Epidermal melanocyte (primary cell): ENCODE results near the gene CS.

Experiments
- DNase-seq: peaks from one replicate; pipeline ENCODE4 v3.0.0; 2011; ENCODE audit warnings: low spot score; ENCODE audit not compliant: insufficient read length

CS gene

DNA sequence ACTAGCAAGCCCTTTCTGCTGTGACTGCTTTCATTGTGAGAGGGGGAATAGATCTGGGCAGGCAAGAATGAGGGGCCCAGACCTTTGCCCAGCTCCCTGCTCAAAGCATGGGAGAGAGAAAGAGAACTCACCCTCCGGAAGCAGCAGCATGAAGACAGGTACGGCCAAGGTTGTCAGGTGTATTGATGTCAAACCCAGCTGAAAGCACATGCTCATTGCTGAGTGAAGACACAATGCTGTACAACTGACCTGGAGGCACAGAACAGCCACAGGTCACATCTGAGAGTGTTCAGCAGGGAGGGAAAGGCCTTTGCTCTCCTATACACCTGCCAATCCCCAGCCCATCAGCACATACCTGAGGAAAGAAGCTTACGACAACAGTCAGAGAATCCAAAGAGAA is 47.5 kb downstream of the CS start:
- DNase-seq, result no peak

- DNase-seq, result no peak
These were observed 51.4 kb downstream of the CS start for GRCh38 chr12:56248711-56249110.

- DNase-seq, result no peak
These were observed 52.2 kb downstream of the CS start for GRCh38 chr12:56247923-56248322.

DNA sequence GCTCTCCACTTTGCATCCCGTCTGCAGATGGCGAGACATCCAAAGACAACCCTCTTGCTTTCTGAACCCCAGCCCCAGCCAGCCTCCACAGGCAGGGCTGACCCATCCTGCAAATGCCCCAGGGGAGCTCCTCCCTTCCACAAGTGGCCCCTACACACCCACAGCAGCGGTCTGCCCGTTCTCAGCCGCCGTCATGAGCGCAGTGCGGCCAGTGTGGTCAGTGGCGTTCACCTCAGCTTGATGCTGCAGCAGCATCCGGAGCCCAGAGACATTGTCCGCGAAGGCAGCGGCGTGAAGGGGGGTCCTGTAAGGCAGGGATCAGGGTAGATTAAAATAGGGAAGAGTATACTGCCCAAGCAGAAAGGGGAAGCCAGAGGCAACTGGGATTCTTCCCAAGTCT is 55.6 kb downstream of the CS start:
- DNase-seq, result no peak

DNA sequence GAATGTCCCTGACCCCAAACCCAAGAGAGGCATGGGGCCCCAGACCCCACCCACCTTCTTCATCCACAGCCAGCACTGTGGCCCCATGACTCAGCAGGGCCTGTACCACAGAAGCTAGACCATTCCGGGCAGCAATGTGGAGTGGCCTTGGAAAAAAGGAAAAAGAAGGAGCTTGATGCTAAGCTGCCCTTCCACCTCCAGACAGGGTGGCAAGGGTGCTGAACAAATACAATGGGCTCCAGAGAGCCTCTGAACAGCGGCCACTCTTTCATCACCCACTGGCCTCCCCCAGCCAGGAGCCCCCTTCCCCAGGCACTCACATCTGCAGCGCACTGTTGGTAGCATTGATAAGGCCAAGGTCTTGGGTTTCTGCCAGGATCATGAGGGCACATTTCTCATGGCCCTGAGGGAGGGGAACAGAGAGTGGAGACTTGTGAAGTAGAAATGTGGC is 56.4 kb downstream of the CS start:
- peak; percentile 81 for DNase-seq

DNA sequence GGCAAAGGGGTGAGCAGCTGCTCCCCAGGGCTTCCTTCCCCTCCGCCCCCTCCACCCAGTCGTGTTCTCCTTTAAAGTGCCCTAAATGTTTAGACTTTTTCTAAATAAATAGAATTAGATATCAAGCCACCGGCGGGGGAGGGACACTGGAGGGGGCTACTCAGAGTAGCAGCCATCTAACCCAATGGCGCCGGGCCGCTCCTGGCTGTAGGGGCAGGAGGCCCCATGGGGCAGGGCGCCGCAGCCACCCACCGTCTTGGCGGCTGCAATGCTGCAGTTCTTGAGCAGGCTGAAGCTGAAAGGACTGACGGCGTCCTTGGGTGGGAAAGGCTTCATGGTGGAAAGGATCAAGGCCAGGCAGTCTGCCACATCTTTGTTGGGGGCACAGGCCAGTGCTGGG is 57.1 kb downstream of the CS start:
- no peak for DNase-seq

DNA sequence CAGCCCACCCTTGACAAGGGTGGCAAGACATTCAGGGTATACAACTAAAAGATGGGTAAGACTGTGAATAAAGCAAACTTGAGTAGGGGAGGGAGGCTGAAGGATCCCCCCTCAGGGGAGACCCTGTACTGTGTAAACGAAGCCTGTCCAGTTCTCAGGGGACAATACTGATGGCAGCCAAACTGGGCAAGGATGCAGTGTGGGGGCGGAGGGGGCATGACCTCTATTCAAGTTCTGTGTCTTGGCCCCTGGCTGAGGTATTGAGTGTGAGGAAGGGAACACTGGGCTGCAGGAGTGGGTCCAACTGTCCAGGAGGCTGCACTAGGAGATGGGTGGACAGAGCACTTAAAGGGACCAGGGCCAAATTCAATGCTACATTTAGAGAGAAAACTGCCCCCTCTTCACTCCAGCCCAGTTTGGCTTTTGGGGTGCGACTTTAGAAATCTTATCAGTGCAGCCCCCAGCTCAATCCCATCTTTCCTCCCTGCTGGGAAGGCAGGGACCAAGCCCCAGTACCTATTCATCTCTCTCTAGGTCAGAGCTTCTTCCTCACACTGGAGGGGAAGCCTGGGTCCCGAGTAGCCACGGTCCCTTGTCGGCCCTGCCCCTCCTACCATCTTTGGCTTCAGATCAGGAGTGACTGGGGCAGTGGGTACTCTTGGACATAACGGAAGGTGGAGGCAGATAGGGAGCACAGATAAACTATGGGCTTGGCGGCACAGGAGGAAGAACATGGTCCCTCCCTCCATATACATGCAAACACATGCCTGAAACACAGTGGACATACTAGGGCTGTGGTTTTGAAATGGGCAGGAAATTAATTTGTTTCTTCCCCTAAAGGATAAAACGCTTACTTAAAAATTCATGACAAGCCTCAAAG is 58.5 kb downstream of the CS start:
- peak; percentile 15 for DNase-seq

DNA sequence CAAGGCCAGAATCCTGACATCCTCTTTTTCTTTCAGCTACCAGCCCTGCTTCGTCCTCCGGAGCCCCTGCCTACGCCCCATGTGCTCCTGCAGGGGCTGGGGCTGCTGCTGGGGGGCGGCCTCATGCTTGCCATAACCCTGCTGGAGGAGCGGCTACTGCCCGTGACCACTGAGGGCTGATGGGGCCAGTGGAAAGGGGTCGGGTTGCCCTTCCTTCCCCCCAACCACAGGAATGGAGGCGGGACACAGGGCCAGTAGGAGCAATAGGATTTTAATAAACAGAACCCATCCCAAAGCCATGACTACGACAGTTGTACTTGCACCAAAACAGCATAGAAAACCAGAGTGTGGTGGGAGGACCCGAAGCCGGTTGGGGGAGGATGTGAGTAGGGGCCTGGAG is 62.6 kb downstream of the CS start:
- no peak for DNase-seq

DNA sequence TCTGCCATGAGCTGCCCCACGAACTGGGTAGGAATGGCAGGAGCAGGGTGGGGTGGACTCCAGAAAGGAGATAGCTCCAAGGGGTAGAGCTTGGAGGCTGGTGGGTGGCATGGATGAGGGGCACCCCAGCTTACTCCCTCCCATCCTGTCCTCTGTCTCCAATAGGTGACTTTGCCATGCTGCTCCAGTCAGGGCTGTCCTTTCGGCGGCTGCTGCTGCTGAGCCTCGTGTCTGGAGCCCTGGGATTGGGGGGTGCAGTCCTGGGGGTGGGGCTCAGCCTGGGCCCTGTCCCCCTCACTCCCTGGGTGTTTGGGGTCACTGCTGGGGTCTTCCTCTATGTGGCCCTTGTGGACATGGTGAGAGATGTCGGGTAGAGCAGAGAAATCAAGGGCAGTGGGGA is 63.1 kb downstream of the CS start:
- DNase-seq, result no peak

DNA sequence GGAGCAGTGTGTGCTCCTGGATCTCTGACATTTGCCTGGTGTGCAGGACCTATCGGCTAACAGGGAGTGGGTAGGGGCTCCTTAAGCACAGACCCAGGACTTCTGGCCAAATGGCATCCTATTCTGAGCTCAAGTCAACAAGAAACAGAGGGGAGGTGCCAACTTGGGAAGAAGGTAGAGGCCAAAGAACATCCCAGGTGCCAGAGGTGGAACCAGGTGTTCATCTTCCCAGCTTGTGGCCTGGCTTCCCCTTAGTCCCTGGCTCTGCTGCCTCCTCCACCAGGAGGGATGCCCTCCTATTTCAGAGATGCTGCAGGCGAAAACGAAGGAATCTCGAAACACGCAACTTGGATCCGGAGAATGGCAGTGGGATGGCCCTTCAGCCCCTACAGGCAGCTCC is 64.0 kb downstream of the CS start:
- no peak for DNase-seq

DNA sequence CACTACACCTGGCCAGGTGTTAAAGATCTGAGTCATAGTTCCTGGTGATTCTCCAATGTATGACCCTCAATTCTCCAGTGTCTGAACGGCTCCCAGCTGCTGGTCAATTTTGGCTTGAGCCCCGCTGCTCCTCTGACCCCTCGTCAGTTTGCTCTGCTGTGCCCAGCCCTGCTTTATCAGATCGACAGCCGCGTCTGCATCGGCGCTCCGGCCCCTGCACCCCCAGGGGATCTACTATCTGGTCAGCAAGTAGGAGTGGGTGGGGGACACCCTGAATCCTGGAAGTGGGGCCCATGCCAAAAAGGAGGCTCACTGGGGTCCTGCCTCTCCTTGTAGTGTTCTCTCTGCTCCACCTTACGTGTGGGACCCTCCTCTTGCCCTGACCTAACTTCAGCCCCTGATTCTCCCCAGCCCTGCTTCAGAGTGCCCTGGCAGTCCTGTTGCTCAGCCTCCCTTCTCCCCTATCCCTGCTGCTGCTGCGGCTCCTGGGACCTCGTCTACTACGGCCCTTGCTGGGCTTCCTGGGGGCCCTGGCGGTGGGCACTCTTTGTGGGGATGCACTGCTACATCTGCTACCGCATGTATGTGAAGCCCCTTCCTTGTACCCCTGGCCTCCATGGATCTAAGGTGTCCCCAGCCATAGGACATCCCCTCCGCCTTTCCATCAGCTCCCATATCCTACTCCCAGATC is 65.2 kb downstream of the CS start:
- DNase-seq, result no peak

GRCh38 chr12:56231184-56231582 is 68.9 kb downstream of the CS start:
- no peak for DNase-seq

DNA sequence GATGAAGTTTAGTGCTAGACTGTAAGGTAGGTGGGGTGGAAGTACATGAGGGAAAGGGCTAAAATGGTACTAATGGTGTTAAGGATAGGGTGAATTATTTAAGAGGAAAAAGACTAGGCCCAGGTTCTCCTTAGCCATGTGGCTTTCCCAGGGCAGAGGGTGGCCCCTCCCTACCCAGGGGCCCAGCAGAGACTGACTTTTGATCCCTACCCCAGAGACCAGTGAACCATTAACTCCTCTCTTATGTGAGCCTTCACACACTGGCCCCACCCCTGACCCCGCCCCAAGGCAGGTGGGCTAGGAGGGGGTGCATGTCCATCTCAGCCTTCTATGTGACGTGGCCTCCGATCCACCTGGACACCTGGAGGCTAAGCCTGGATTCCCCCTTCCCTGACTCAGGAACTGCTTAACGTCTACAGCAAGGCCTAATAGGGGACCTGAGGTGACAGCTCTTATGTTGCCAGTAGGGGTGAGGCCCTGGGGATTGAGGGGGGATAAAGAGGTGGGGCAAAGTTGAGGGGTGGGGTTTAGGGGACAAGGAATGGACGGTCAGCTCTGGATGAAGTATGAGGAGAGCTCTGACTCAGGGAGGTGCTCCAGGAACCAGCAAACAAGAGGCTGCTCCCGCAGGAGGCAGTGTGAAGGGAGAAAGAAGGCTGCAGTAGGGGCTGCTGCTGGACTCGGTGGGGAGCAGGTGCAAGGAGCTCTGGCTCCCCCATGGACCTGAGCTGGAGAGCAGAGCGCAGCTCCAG is 69.5 kb downstream of the CS start:
- DNase-seq, result no peak

GRCh38 chr12:56229916-56230431 is 70.2 kb downstream of the CS start, which contains the start of gene SLC39A5:
Gene SLC39A5, plus strand, starts transcription at chr12:56230051. Its CDS starts 1,224 bp downstream, at chr12:56231275.
- no peak for DNase-seq

GRCh38 chr12:56229082-56229481 is 71.0 kb downstream of the CS start:
- no peak for DNase-seq

DNA sequence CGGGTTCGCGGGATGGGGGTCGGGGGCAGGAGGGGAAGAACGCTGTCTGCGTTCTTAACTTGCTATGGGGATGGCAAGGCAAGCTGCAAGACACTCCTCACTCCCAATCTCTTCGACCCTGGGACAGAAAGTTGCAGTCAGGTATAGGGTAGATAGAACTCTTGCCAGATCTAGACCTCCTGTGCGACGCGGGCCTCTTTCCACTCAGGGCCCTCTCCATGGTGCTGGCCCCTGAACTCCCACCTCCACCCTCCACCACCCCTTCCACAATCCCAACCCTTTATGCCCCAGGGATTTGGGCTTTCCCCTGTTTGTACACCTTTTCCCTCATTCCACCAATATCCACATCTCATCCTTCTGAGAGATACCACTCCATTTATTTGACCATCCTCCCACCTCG is 75.2 kb downstream of the CS start:
- DNase-seq, result no peak

- DNase-seq, result peak; percentile 98
These were observed 75.9 kb downstream of the CS start, which contains the start of gene NABP2 for GRCh38 chr12:56224102-56224701. Gene NABP2, plus strand, starts transcription at chr12:56224342. Its CDS starts 515 bp downstream, at chr12:56224857.

DNA sequence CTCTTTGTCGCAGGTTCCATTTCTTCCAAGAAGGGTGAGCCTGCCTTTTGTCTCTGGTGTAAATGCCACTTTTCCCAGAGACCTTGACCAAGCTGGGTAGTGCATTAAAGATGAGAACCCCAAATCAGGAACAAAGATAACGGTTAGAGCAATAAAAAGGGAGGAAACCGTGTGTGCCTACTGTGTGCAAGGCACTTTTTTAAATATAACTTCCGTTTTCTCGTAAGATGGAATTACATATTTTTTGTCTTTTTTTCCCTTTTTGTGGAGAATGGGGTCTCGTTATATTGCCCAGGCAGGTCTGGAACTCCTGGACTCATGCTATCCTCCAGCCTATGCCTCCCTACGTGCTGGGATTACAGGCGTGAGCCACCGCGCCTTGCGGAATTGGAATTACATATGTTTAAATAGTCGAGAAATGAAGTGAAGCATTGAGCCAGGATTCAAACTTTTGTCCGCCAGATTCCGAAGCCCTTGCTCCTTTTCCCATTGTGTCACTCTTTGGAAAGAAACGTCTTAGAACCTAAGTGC is 76.5 kb downstream of the CS start:
- DNase-seq, result no peak

- peak; percentile 8 for DNase-seq
These were observed 77.6 kb downstream of the CS start for GRCh38 chr12:56222531-56222895.

DNA sequence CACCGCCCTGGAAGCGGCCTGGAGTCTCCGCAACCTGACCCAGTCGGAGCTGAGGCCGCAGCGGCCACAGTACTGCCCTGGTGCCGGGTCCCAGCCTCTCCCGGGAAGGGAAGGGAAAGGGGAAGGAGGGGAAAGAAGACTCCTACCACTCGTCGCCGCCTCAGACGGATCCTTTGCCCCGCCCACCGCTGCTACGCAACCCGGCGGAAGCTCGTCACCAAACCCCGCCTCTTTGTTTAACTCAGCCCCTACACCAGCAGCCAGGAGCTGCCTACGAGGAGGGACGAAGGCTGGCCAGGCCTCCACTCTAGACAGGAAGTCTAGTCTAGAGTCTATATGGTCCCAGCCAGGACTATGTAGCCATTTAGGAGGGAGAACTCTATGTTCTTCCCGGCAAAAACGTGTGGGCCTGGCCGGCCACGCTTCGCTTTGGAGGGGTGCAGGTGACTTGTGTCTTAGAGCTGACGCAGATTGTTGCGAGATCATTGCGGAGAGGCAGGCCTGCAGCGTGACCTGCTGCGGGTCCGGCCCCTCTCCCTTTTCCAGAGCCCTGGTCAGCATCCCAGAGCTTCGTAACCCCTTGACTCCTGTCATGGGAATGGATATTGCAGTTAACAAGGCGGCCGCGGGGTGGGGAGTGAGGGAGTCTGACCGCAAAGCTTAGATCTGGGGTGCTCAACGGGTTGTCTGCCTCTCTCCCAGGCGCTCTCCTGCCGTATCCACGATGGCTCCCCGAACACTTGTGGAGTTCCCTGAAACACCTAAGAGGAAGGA is 78.2 kb downstream of the CS start, which contains the start of gene RNF41:
TSS of gene RNF41 (minus strand) at position 166 of the 774 bp plus-strand sequence. CDS start 7,875 bp downstream, outside the sequence.
- DNase-seq, result peak; percentile 97
